ENCODE results near the gene JHY.

Gene JHY

GRCh38 chr11:122895563-122895962 is 13.0 kb downstream of the JHY start:
- POLR2A ChIA-PET: no interaction called here
- CTCF ChIA-PET: no interaction called here
- TF ChIP-seq ARNT (IDR thresholded peaks at IDR 0.05): no peak
- TF ChIP-seq SUZ12 (IDR thresholded peaks at IDR 0.05): no peak
- no peak for TF ChIP-seq FOXA1 (IDR thresholded peaks at IDR 0.05)
- TF ChIP-seq SP1 (IDR thresholded peaks at IDR 0.05): no peak
- TF ChIP-seq BHLHE40 (IDR thresholded peaks at IDR 0.05; ENCODE audit: borderline replicate concordance): no peak
- no peak for TF ChIP-seq LEF1 (IDR thresholded peaks at IDR 0.05; ENCODE audit: borderline replicate concordance)
- no peak for TF ChIP-seq PKNOX1 (IDR thresholded peaks at IDR 0.05)
- TF ChIP-seq ELF4 (IDR thresholded peaks at IDR 0.05): no peak
- no peak for TF ChIP-seq FOXM1 (IDR thresholded peaks at IDR 0.05; ENCODE audit: borderline replicate concordance)
- no peak for DNase-seq (ENCODE audit: extremely low spot score)

- ChIA-PET CTCF (no interaction called here), POLR2A (no interaction called here)
- DNase-seq (ENCODE audit: extremely low spot score): no peak
- TF ChIP-seq FOXA1 (IDR thresholded peaks at IDR 0.05) (no peak), BHLHE40 (IDR thresholded peaks at IDR 0.05; ENCODE audit: borderline replicate concordance) (no peak), L3MBTL2 (conservative IDR thresholded peaks at IDR 0.05) (no peak), SP1 (IDR thresholded peaks at IDR 0.05) (no peak), ARNT (IDR thresholded peaks at IDR 0.05) (no peak), FOXK2 (IDR thresholded peaks at IDR 0.05) (no peak), SUZ12 (IDR thresholded peaks at IDR 0.05) (no peak), HDGF (IDR thresholded peaks at IDR 0.05; ENCODE audit: borderline replicate concordance) (no peak), ZNF384 (IDR thresholded peaks at IDR 0.05) (no peak), ELF4 (IDR thresholded peaks at IDR 0.05) (no peak), CTBP1 (IDR thresholded peaks at IDR 0.05; ENCODE audit: borderline replicate concordance) (no peak), FOXM1 (IDR thresholded peaks at IDR 0.05; ENCODE audit: borderline replicate concordance) (no peak), NFRKB (IDR thresholded peaks at IDR 0.05) (no peak), TARDBP (IDR thresholded peaks at IDR 0.05) (no peak), LEF1 (IDR thresholded peaks at IDR 0.05; ENCODE audit: borderline replicate concordance) (no peak)
These were observed 15.1 kb downstream of the JHY start for GRCh38 chr11:122897606-122898210.

DNA sequence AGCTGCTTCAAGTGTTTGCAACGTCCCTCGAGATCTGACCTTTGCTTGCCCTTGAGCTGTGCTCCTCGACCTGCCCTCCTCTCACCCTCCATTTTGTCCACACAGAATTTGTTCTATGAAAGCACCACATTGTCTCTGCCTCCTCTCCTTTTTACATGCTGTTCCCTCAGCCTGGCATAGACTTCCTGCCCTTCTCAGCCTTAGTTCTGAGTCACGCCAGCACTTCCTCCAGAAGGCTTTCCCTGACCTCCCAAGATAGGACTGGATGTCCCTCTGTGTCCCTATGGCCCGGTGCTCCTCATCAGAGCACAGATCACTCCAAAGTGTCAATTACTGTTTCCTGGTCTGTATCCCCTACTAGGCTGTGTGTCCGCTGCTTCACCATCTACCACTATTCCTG is 16.2 kb downstream of the JHY start:
- TF ChIP-seq CTBP1 (IDR thresholded peaks at IDR 0.05; ENCODE audit: borderline replicate concordance) (no peak), BHLHE40 (IDR thresholded peaks at IDR 0.05; ENCODE audit: borderline replicate concordance) (no peak), LEF1 (IDR thresholded peaks at IDR 0.05; ENCODE audit: borderline replicate concordance) (no peak), FOXK2 (IDR thresholded peaks at IDR 0.05) (no peak), ZNF384 (IDR thresholded peaks at IDR 0.05) (no peak), SP1 (IDR thresholded peaks at IDR 0.05) (no peak), SUZ12 (IDR thresholded peaks at IDR 0.05) (no peak), TARDBP (IDR thresholded peaks at IDR 0.05) (no peak), ELF4 (IDR thresholded peaks at IDR 0.05) (no peak), FOXM1 (IDR thresholded peaks at IDR 0.05; ENCODE audit: borderline replicate concordance) (no peak), HDGF (IDR thresholded peaks at IDR 0.05; ENCODE audit: borderline replicate concordance) (no peak), FOXA1 (IDR thresholded peaks at IDR 0.05) (no peak)
- ChIA-PET CTCF (no interaction called here), POLR2A (no interaction called here)

DNA sequence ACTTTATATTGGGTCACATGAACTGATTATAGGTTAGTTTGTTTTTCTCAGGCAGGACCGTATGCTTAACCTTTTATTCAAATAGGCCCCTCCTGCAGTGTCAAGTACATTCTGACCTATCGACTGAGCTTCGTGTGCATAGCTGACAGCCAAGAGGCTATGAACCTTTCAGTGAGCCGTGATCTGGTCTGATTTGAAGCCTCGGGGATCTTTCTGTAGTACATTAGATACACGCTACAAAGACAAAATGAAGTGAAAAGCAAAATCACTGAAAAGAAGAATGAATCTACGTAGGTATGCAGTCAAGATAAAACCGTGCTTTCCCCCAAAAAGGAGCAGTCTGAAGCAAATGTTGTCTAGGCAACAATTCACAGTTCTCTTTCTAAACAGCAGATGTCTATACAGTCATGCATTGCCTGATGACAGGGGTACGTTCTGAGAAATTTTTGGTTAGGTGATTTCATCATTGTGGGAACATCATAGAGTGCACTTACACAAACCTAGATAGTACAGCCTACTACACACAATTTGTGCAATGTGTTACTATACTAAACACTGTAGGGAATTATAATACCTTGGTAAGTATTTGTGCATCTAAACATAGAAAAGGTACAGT is 18.1 kb downstream of the JHY start:
- TF ChIP-seq HDGF (IDR thresholded peaks at IDR 0.05; ENCODE audit: borderline replicate concordance) (no peak), ZNF384 (IDR thresholded peaks at IDR 0.05) (no peak), FOXM1 (IDR thresholded peaks at IDR 0.05; ENCODE audit: borderline replicate concordance) (no peak), PKNOX1 (IDR thresholded peaks at IDR 0.05) (no peak), LEF1 (IDR thresholded peaks at IDR 0.05; ENCODE audit: borderline replicate concordance) (no peak), NFRKB (IDR thresholded peaks at IDR 0.05) (no peak), BHLHE40 (IDR thresholded peaks at IDR 0.05; ENCODE audit: borderline replicate concordance) (no peak), CTBP1 (IDR thresholded peaks at IDR 0.05; ENCODE audit: borderline replicate concordance) (no peak), FOXK2 (IDR thresholded peaks at IDR 0.05) (no peak), SUZ12 (IDR thresholded peaks at IDR 0.05) (no peak), ARNT (IDR thresholded peaks at IDR 0.05) (no peak), ELF4 (IDR thresholded peaks at IDR 0.05) (no peak), SP1 (IDR thresholded peaks at IDR 0.05) (no peak), TARDBP (IDR thresholded peaks at IDR 0.05) (no peak)
- no peak for DNase-seq (ENCODE audit: extremely low spot score)
- ChIA-PET POLR2A (no interaction called here), CTCF (interaction anchor here (1.0 kb wide), 1 partner anchor 15 kb away, joined by 3 read pairs; no protein-coding TSS in a partner anchor)

More for the DNA sequence above, 16.2 kb downstream of the JHY start:
- DNase-seq (ENCODE audit: extremely low spot score): no peak

DNA sequence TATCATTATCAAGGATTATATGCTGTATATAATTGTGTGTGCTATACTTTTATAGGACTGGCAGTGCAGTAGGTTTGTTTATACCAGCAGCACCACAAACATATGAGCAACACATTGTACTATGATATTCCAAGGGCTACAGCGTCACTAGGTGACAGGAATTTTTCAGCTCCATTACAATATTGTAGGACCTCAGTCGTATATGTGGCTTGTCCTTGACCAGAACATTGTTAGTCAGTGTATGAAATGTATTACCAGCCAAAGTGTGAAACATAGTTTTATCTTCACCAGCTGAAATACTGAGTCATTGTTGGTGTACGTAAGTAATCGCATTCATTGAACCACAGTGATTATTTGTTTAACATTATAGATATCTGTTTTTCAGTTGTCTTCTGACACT is 20.4 kb downstream of the JHY start:
- CTCF ChIA-PET: no interaction called here
- no peak for DNase-seq (ENCODE audit: extremely low spot score)
- TF ChIP-seq HDGF (IDR thresholded peaks at IDR 0.05; ENCODE audit: borderline replicate concordance) (no peak), PKNOX1 (IDR thresholded peaks at IDR 0.05) (no peak), NFRKB (IDR thresholded peaks at IDR 0.05) (no peak), ZNF384 (IDR thresholded peaks at IDR 0.05) (no peak), ARNT (IDR thresholded peaks at IDR 0.05) (no peak), L3MBTL2 (conservative IDR thresholded peaks at IDR 0.05) (no peak), ELF4 (IDR thresholded peaks at IDR 0.05) (no peak), FOXK2 (IDR thresholded peaks at IDR 0.05) (no peak), FOXM1 (IDR thresholded peaks at IDR 0.05; ENCODE audit: borderline replicate concordance) (no peak), SP1 (IDR thresholded peaks at IDR 0.05) (no peak), FOXA1 (IDR thresholded peaks at IDR 0.05) (no peak), BHLHE40 (IDR thresholded peaks at IDR 0.05; ENCODE audit: borderline replicate concordance) (no peak), SUZ12 (IDR thresholded peaks at IDR 0.05) (no peak), CTBP1 (IDR thresholded peaks at IDR 0.05; ENCODE audit: borderline replicate concordance) (no peak)
- POLR2A ChIA-PET: no interaction called here

Measured in HEK293T (cell line).